Upper lobe of right lung (tissue), 1 donor: ENCODE results near the gene AK8. TPM values are rescaled to one million over a fixed set of nuclear protein-coding genes. Genes with fewer than 3 reads are reported as not detected.

ENCODE experiments used
- ATAC-seq: fragments of 200-7000 bp; cut with Tn5 transposase; one replicate; pipeline ENCODE4 v1.9.1; 2020; ENCODE audit warnings: mild to moderate bottlenecking, moderate library complexity
- DNase-seq: peaks from one replicate; pipeline ENCODE4 v3.0.0-alpha.2; 2020
- H3K27ac ChIP-seq: fragments of 200-600 bp; one replicate; pipeline ENCODE4 v1.8.0; 2022
- H3K27me3 ChIP-seq: fragments of 200-600 bp; one replicate; pipeline ENCODE4 v1.8.0; 2022; ENCODE audit warnings: mild to moderate bottlenecking
- H3K36me3 ChIP-seq: fragments of 200-600 bp; one replicate; pipeline ENCODE4 v1.8.0; 2022
- H3K4me1 ChIP-seq: fragments of 200-600 bp; one replicate; pipeline ENCODE4 v1.8.0; 2022
- H3K4me3 ChIP-seq: fragments of 200-600 bp; one replicate; pipeline ENCODE4 v1.8.0; 2022; ENCODE audit warnings: mild to moderate bottlenecking
- H3K9me3 ChIP-seq: fragments of 200-600 bp; one replicate; pipeline ENCODE4 v1.8.0; 2022
- intact Hi-C: fragments of 100-400 bp; cut with DNase I; formaldehyde crosslinking; loops from one replicate; pipeline ENCODE4 v1.11.0; 2022
- total RNA-seq: library from RNA; stranded (reverse); fragmentation: NEBNext Ultra II Directional; extraction: Animal tissue kit (Norgen Biotek cat#: 25700); gene quantifications from one replicate; pipeline ENCODE4 v1.2.1, GENCODE V29; 2021
- TF ChIP-seq, protein P1 (sequence below): fragments of 200-600 bp; IDR thresholded peaks from one replicate; pipeline ENCODE4 v1.8.0; 2022; ENCODE audit warnings: antibody characterized with exemption
- donor health status: DM: no; HTN: yes; CAD: no; lungs with severe emphysema.

The AK8 gene
- total RNA-seq, 1 donor from 2014 or later, result 0.55 TPM

DNA sequence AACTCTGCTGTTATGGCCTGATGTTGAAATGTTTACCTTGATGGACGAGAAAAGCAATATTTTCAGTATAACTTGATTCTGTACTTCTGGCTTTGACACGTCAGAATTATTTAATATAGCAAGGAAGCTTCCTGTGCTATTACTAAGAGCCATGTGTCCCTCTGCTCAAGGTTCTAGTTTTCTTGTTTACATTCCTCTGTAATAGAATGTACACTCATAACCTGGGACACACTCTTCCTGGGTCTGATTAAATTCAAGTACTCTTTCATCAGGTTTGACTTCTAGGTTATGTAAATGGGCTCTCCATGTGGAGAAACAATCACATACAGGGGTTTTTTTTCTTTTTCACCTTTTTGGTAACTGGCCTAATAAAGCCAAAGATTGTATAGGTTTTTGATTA lies 174.7 kb downstream of the AK8 start:
- peak; percentile 93 for ATAC-seq
- Histone ChIP-seq H3K9me3 (peaks cover 2% of the 10 kb centered on the region), H3K27me3 (no peaks in the 10 kb centered on the region), H3K4me3 (no peak overlapping the region), H3K27ac (peak overlapping the region; percentile 19), H3K36me3 (no peaks in the 10 kb centered on the region), H3K4me1 (no peaks in the 10 kb centered on the region)
- no peak for DNase-seq
- intact Hi-C loops, result no loop called here
- TF ChIP-seq, protein P1, sequence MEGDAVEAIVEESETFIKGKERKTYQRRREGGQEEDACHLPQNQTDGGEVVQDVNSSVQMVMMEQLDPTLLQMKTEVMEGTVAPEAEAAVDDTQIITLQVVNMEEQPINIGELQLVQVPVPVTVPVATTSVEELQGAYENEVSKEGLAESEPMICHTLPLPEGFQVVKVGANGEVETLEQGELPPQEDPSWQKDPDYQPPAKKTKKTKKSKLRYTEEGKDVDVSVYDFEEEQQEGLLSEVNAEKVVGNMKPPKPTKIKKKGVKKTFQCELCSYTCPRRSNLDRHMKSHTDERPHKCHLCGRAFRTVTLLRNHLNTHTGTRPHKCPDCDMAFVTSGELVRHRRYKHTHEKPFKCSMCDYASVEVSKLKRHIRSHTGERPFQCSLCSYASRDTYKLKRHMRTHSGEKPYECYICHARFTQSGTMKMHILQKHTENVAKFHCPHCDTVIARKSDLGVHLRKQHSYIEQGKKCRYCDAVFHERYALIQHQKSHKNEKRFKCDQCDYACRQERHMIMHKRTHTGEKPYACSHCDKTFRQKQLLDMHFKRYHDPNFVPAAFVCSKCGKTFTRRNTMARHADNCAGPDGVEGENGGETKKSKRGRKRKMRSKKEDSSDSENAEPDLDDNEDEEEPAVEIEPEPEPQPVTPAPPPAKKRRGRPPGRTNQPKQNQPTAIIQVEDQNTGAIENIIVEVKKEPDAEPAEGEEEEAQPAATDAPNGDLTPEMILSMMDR, result no peak

GRCh38 chr9:132702254-132702653 lies 175.8 kb downstream of the AK8 start:
- Histone ChIP-seq H3K4me1 (no peaks in the 10 kb centered on the region), H3K27me3 (no peaks in the 10 kb centered on the region), H3K27ac (no peak overlapping the region), H3K36me3 (no peaks in the 10 kb centered on the region), H3K4me3 (no peak overlapping the region), H3K9me3 (peaks cover 11% of the 10 kb centered on the region)
- DNase-seq, result no peak
- intact Hi-C loops, result no loop called here
- no peak for ATAC-seq
- TF ChIP-seq, protein P1, result no peak

- Histone ChIP-seq H3K36me3 (no peaks in the 10 kb centered on the region), H3K4me1 (no peaks in the 10 kb centered on the region), H3K27ac (no peak overlapping the region), H3K27me3 (no peaks in the 10 kb centered on the region), H3K4me3 (no peak overlapping the region), H3K9me3 (peaks cover 22% of the 10 kb centered on the region)
- ATAC-seq (no peak), DNase-seq (no peak)
- intact Hi-C loops, result no loop called here
- TF ChIP-seq, protein P1, result no peak
Measured at GRCh38 chr9:132699956-132700355, 178.1 kb downstream of the AK8 start.

- Histone ChIP-seq H3K27ac (no peak overlapping the region), H3K36me3 (no peaks in the 10 kb centered on the region), H3K9me3 (peaks cover 22% of the 10 kb centered on the region), H3K27me3 (no peaks in the 10 kb centered on the region), H3K4me1 (no peaks in the 10 kb centered on the region), H3K4me3 (no peak overlapping the region)
- intact Hi-C loops, result no loop called here
- ATAC-seq, result peak; percentile 67
- TF ChIP-seq, protein P1, result no peak
- DNase-seq, result no peak
Measured at GRCh38 chr9:132698989-132699388, 179.1 kb downstream of the AK8 start.

DNA sequence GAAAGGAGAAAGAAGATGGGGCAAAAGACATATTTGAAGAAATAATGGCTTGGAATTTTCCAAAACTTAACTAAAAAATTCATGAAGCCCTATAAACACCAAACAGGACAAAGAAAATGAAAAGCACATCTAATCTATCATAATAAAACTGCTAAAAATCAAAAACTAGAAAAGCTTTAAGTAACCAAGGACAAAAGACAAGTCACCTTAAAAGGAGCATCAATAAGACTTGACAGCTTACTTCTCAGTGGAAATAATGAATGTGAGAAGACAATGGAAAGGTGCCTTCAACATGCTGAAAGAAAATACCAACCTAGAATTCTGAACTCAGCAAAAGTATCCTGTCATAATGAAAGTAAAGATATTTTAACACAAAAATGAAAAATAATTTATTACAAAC lies 180.9 kb downstream of the AK8 start:
- no peaks in the 10 kb centered on the region for H3K36me3 ChIP-seq
- no peak for DNase-seq
- H3K27ac ChIP-seq, result no peak overlapping the region
- TF ChIP-seq, protein P1, result no peak
- intact Hi-C loops, result no loop called here
- no peak overlapping the region for H3K4me3 ChIP-seq
- H3K27me3 ChIP-seq, result no peaks in the 10 kb centered on the region
- H3K4me1 ChIP-seq, result no peaks in the 10 kb centered on the region
- no peak for ATAC-seq
- H3K9me3 ChIP-seq, result peaks cover 22% of the 10 kb centered on the region

- H3K27ac ChIP-seq, result no peak overlapping the region
- intact Hi-C loops, result no loop called here
- H3K27me3 ChIP-seq, result no peaks in the 10 kb centered on the region
- H3K9me3 ChIP-seq, result peaks cover 22% of the 10 kb centered on the region
- no peaks in the 10 kb centered on the region for H3K4me1 ChIP-seq
- ATAC-seq (peak; percentile 87), DNase-seq (no peak)
- peaks cover 25% of the 10 kb centered on the region for H3K36me3 ChIP-seq
- TF ChIP-seq, protein P1, result peak; percentile 31
- H3K4me3 ChIP-seq, result no peak overlapping the region
Measured at GRCh38 chr9:132694144-132694543, 183.9 kb downstream of the AK8 start.
